22Rv1 (cell line): ENCODE measurements around the gene GATB.
"Not testable (repeated sequence)": the region's sequence is repeated elsewhere in the genome, so short reads cannot be mapped to it uniquely, and the experiment has no call there.

Experiments
- H3K27ac ChIP-seq: fragments of 450-650 bp; 2 replicates; pipeline ENCODE4 v1.5.1; 2017
- ZFX ChIP-seq: fragments of 450-650 bp; IDR thresholded peaks from 2 replicates; pipeline ENCODE4 v1.6.1; 2017; ENCODE audit warnings: antibody characterized with exemption, borderline replicate concordance
- TF ChIP-seq, protein P1 (sequence below): fragments of 450-650 bp; IDR thresholded peaks from 2 replicates; pipeline ENCODE4 v1.5.1; 2017; ENCODE audit warnings: mild to moderate bottlenecking

Gene GATB

DNA sequence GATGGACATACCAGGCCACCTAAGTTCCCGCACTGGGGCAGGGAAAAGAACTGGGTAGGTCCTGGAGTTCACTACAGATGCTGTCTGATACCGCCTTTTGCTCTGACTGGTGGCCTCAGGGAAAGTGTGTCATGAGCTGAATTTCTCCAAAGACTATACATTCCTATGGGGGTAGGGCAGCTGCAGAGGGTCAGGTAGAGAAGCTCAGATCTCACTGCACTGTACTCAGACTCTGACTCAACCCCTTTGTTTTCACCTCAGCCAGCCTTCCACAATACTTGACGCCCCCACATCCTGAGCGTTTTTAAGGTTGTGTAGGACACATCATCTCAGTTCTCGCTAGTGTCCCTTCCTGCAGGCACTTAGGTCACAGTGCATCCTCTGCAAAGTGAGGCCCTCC, 7.8 kb downstream of the GATB start:
- TF ChIP-seq, protein P1, sequence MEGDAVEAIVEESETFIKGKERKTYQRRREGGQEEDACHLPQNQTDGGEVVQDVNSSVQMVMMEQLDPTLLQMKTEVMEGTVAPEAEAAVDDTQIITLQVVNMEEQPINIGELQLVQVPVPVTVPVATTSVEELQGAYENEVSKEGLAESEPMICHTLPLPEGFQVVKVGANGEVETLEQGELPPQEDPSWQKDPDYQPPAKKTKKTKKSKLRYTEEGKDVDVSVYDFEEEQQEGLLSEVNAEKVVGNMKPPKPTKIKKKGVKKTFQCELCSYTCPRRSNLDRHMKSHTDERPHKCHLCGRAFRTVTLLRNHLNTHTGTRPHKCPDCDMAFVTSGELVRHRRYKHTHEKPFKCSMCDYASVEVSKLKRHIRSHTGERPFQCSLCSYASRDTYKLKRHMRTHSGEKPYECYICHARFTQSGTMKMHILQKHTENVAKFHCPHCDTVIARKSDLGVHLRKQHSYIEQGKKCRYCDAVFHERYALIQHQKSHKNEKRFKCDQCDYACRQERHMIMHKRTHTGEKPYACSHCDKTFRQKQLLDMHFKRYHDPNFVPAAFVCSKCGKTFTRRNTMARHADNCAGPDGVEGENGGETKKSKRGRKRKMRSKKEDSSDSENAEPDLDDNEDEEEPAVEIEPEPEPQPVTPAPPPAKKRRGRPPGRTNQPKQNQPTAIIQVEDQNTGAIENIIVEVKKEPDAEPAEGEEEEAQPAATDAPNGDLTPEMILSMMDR, result no peak
- TF ChIP-seq ZFX, result no peak
- no peak overlapping the region for H3K27ac ChIP-seq

DNA sequence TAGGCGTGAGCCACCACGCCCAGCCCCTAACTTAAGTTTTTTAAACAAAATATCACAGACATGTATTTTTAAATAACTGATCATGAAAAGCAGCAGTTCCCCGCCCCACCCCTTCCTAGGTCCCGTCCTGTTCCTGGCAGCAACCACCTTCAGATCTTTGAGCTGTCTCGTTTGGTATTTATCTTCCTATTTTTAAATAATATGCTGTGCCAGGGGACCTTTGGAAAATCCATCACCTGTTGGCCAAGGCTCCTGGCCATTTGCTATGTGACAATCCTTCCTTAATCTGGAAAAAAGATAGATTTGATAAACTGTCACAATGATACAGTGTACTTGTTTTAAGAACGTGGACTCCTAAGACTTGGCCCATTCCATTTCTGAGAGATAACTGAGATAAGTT, 10.7 kb downstream of the GATB start:
- TF ChIP-seq ZFX, result no peak
- TF ChIP-seq, protein P1, result no peak
- H3K27ac ChIP-seq, result no peak overlapping the region

DNA sequence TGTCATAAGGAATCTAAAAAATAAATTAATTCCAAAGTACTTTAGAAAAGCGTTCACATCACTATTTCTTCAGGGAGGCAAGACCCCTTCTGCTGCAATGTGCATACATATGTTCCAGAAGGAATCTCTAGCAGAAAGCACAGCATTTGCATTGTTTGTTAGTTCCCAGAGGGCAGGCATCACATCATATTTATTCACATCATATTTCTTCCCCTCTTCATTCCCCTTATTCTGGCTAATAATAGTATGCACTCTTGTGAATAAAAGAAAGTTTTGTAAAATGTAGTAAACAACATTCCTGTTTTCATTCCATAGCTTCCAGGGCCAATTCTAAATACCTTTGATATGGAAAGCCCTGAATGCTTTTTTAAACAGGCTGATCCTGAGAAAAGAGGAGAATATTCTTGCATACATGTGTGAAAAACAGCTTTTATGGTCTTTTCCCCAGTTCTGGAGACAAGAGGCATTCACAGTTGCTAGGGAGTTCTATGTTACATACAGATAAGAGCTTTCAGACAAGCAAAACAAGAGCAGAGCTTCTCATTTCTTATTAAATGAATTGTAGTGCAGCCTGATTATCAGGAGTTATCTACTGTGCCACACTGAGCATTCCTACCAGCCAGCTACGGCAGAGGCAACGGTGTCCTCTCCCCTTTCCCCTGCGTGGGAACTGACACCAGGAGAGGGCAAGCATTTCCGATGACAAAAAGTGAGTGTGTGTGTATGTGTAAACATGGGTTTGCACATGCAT, 15.2 kb downstream of the GATB start:
- no peak for TF ChIP-seq ZFX
- TF ChIP-seq, protein P1, result no peak
- H3K27ac ChIP-seq, result no peak overlapping the region

DNA sequence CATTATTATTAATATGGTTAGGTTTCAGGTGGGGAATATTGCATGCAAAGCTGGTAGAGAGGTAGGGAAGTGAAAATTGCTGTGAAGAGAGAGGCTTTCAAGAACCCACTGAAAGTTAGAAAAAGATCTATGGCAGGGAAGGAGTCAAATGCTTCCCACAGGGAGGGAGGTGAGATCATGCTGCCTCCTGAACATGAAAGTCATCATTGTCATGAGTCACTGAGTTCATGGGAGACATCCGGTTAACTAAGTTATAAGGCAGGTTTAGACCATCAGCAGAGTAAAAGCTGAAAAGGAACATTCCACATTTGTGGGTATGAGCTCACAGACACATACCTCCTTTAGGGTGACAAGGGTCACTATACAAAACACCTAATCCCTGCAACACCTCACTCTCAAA, 16.2 kb downstream of the GATB start:
- TF ChIP-seq ZFX, result no peak
- TF ChIP-seq, protein P1, result no peak
- no peak overlapping the region for H3K27ac ChIP-seq

DNA sequence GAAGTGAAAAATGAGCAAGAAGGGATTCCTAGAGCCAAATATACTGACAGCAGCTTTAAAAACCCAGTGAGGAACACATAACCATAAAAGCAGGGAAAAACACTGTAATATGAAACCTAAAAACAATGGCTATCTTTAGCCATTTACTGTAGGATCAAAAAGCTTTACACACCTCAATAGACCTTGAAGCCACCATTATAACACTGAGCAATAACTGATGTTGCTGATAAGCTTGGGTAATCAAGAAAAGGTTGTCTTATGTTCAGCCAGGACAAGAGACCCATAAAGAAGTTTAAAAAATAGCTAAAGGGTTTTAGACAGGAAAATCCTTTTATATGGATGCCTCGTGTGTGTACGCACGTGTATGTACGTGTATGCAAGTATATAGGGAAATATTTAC, 16.9 kb downstream of the GATB start:
- TF ChIP-seq, protein P1, result no peak
- no peak for TF ChIP-seq ZFX
- no peak overlapping the region for H3K27ac ChIP-seq

DNA sequence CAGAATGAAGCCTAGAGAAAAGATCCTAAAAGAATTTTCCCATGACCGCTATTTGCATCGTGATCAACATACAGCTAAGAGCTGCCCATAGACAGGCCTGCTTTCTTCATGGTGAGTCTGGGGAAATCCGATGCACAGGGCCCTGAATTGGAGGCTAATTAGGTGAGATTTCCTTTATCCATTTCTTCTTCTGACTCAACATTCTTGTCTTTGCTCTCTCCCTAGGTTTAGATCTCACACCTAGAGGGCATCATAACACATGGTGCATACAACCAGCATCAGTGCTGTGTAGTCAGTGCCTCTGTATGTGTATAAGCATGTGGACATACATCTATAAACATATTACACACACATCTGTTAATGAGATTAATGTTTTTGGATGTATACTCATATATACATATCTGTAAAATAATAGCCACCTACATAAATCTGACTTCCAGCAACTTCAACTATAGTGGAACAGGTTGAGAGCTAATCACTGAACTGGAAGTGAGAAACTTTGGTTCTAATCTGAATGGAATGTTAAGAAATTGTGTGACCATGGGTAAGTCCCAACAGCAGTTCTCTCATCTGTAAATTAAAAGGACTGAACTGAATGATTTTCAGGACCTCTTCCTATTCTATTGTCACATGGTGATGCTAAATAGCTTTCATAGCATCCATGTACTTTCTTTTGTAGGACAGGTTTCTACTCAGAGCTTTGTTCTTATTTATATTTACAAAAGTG, 17.5 kb downstream of the GATB start:
- TF ChIP-seq ZFX, result no peak
- TF ChIP-seq, protein P1, result no peak
- no peak overlapping the region for H3K27ac ChIP-seq

DNA sequence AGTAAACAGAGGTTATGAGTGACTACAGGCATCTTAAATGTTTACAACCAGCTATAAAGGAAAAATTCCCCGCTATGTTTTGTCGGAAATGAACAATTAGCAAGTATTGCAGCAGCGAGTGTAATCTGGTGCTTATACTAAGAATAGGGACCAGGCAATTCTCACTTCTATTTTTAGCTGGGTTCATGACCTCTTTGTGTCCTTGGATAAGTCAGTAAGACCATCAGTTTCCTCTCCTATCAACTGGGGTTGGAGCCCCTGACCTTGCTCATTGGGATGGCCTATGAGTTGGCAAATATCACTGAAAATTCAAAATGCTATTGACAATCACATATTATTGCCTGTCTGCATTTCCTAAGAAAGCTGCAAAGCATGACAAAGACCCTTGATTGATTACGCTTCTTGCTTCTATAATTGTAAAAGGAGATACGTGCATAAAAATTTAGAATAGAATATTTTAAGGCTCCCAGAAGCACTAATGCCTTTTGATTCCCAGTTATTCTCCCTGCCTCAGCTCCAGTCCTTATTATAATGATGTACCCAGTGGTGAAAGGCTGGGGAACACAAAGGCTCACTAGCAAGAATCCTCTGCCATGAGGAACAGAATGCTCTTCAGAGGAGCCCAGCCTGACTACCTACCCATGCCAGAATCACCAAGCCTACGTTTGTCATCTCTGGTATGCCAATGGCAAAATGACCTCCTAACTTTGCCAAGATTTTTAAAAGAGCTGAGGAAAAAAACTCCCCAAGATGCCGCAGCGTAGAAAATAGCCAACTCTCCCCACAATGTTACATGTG, 21.9 kb downstream of the GATB start:
- TF ChIP-seq, protein P1, result no peak
- TF ChIP-seq ZFX, result no peak
- H3K27ac ChIP-seq, result no peak overlapping the region

DNA sequence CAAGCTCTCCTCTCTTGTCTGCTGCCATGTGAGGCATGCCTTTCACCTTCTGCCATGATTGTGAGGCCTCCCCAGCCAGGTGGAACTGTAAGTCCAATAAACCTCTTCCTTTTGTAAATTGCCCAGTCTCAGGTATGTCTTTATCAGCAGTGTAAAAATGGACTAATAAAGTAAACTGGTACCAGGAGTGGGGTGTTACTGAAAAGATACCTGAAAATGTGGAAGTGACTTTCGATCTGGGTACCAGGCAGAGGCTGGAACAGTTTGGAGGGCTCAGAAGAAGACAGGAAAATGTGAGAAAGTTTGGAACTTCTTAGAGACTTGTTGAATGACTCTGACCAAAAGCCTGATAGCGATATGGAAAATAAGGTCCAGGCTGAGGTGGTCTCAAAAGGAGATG, 24.0 kb downstream of the GATB start:
- not testable (repeated sequence) for H3K27ac ChIP-seq
